ENCODE measurements around the gene PLXND1. TPM values are rescaled to one million over a fixed set of nuclear protein-coding genes. Genes with fewer than 3 reads are reported as not detected.

PLXND1 gene
- total RNA-seq, 1 donor from 2014 or later, result 131 TPM

GRCh38 chr3:129562803-129563202 lies 43.7 kb downstream of the PLXND1 start:
- no peak for DNase-seq

DNA sequence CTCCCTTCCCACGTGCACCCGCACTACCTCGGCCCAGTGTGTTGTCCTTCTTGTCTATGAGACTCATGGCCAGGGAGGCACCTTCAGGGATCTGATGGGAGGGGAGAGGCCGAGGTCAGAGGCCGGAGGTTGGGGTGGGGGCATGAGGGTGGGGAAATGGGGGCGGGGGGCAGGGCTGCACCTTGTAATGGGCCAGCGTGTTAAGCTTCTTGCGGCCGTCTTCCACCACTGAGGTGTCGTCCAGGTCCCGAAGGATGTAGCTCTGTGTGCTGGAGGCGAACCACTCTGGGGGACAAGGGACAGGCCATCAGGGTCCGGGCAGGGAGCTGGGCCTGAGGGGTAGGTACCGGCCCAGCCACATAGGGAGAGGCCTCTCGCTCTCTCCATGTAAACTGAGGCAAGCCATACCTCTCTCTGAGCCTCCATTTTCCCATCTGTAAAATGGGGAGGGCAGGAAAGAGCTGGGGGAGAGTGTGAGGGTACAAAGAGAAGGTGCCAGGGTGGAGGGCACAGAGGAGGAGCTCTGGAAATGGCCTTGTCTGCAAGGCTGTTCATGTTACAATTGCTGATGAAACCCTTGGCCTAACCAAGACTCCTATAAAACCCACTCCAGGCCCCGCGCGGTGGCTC lies 44.7 kb downstream of the PLXND1 start:
- DNase-seq, result no peak

- peak; percentile 96 for DNase-seq
These were observed 45.4 kb downstream of the PLXND1 start for GRCh38 chr3:129560911-129561594.

GRCh38 chr3:129560269-129560787 lies 46.1 kb downstream of the PLXND1 start:
- DNase-seq, result peak; percentile 60

- DNase-seq, result no peak
These were observed 46.9 kb downstream of the PLXND1 start for GRCh38 chr3:129559565-129560079.

DNA sequence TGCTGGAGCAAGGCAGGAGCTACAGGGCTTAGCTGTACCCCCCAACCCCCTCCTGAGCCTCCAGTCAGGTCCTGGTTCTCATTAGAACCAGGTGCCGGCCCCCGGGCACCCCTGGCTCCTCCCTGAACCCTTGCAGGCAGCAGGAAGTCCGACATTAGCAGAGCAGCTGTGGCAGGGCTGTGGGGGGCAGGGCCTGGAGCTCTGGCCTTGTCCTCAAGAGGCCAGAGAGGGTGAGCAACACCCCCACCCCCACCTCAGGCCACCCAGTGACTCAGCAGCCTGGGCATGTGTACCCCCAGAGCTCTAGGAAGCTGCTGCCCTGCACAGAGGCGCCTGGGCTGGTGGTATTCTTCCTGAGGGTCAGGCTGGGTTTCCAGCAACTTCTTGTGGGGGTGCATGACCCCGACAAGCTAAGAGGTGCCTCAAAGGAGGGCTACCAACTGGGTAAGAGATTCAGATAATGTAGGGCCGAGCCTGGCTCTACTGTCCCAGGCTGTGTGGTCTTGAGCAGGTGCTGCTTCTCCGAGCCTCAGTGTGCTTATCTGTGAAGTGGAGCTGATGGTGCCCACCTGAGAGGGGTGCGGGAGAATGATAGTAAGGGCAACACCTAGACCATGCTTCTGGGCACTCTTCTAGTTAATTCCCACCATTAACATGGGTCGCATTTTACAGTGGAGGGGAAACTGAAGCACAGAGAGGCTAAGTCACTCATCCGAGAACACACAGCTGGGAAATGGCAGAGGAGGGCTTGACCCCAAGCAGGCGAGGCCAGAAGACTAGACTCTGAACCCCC lies 47.5 kb downstream of the PLXND1 start:
- DNase-seq, result peak; percentile 40

GRCh38 chr3:129558081-129558771 lies 48.2 kb downstream of the PLXND1 start:
- no peak for DNase-seq

GRCh38 chr3:129557548-129557894 lies 49.0 kb downstream of the PLXND1 start:
- DNase-seq, result peak; percentile 72

- no peak for DNase-seq
These were observed 49.5 kb downstream of the PLXND1 start for GRCh38 chr3:129556890-129557547.

GRCh38 chr3:129556358-129556695 lies 50.1 kb downstream of the PLXND1 start:
- DNase-seq, result no peak

- no peak for DNase-seq
These were observed 50.7 kb downstream of the PLXND1 start for GRCh38 chr3:129555616-129556357.

- peak; percentile 59 for DNase-seq
These were observed 51.3 kb downstream of the PLXND1 start for GRCh38 chr3:129555153-129555550.

DNA sequence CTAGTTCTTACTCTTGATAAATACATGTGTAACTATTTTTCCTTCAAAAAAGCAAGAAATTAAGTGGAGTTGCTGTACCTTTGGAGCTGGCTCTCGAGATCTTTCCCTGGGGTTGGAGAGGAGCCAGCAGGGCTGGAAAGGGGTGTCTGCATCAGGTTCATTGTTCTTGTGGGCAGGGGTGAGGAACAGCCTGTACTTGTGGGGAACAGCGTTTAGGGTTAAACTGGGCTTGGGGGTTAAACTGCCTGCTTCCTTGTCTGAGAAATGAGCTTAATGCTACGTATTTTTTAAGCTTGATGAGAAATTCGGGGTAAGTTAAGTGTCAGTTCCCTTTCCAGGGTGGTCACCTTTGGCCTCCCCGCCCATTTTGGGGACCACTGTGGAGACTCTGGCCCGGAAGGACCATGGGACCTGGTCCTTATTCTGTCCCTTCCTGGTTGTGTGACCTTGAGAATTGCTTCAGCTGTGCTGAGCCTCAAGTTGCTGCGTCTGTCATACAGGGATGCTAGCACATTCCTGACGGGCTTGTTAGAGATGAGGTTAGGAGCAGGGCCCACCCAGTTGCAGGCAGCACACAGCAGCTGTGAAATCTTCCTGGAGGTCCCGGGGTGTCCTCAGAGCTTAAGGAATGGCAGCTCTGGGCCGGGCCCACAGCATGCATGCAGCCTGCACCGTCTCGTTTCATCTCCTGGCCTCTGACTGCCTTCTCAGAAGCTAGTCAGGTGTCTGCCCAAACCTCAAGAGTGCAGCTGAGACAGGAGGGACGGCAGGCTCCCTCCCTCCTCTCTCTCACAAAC lies 51.9 kb downstream of the PLXND1 start:
- DNase-seq, result peak; percentile 74

- DNase-seq, result no peak
These were observed 52.8 kb downstream of the PLXND1 start for GRCh38 chr3:129553719-129554118.

GRCh38 chr3:129553171-129553570 lies 53.3 kb downstream of the PLXND1 start:
- DNase-seq, result no peak

DNA sequence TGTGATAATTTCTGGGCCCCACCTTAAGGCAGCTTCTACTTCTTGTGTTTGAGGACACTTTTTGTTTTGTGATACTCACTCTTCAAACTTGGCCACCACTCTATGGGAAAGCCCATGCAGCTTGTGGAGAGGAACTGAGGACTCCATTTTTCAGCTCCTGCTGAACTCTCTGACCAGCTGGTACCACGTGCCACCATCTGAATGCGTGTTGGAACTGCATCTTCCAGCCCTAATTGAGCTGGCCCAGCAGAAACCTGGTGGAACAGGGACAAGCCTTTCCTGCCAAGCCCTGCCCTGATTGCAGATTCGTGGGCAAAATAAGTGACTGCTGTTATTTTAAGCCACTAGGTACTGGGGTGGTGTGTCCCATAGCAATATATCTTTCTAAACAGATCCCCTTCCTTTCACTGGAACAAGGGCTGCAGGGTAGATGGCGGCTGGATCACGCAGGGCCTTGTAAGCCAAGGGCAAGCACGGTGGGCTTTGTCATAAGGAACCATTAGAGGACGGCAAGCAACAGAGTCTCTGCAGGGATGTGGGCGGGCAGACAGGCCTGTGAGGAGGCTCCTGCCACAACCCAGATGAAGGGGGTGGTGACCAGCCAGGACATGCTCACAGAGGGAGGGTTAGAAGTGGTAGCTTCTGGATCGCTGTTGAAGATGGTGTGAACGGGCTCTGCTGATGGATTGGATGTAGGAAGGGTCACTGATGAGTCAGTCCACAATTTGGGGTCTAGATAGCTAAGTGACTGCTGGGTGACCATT lies 54.0 kb downstream of the PLXND1 start:
- peak; percentile 46 for DNase-seq

DNA sequence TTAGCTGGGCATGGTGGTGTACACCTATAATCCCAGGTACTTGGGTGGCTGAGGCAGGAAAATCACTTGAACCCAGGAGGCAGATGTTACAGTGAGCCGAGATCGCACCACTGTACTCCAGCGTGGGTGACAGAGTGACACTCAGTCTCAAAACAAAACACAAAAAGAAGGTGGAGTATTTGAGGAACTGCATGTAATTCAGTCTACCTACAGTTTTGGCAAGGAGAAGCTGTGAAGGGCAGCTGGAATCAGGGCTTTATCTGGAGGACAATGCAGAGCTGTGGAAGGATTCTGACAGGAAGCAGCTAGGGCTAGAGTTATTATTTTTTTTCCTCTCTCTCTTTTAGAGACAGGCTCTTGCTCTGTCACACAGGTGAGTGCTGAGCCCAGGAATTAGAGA lies 56.7 kb downstream of the PLXND1 start:
- DNase-seq, result no peak

GRCh38 chr3:129549006-129549800 lies 57.3 kb downstream of the PLXND1 start:
- DNase-seq, result no peak
